ENCODE results near the gene BCAS3.

DNA sequence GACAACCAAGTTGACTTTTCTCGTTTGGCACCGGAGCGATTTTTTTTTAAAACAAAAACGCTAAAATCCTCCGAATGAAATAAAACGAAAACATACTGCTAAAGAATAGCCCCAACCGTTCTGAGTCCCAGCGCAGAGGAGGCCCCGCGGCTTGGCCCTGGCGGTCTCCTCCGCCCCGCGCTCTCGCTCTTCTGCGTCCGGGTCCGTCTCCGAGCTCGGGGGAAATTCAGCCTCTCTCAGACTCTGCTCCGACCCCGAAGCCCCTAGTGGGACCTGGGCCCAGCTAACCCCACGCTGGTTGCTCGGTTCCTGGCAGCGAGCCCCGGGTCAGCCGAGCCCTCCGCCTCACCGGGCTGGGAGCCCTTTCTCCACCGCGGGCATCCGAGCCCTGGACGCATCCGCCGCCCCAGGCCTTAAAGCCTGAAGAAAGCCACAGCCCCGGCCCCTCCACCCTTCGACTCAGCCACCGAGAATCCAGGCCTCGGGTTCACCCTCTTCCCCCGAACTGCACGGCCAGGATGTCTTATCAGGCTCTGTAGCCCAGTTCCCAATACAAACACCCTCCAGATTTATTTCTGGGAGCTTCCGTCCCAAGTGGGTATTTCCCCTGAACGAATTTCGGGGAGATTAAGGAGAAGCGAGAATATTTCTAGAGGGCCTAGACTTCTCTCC, 723.2 kb downstream of the BCAS3 start:
- no peak for TF ChIP-seq POLR2A (IDR thresholded peaks at IDR 0.05; ENCODE audit: borderline replicate concordance, extremely low read depth, insufficient read depth, insufficient read length)
- TF ChIP-seq, protein P1, sequence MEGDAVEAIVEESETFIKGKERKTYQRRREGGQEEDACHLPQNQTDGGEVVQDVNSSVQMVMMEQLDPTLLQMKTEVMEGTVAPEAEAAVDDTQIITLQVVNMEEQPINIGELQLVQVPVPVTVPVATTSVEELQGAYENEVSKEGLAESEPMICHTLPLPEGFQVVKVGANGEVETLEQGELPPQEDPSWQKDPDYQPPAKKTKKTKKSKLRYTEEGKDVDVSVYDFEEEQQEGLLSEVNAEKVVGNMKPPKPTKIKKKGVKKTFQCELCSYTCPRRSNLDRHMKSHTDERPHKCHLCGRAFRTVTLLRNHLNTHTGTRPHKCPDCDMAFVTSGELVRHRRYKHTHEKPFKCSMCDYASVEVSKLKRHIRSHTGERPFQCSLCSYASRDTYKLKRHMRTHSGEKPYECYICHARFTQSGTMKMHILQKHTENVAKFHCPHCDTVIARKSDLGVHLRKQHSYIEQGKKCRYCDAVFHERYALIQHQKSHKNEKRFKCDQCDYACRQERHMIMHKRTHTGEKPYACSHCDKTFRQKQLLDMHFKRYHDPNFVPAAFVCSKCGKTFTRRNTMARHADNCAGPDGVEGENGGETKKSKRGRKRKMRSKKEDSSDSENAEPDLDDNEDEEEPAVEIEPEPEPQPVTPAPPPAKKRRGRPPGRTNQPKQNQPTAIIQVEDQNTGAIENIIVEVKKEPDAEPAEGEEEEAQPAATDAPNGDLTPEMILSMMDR (IDR thresholded peaks at IDR 0.05 in 2 of 3, conservative IDR thresholded peaks at IDR 0.05 in 1 of 3; ENCODE audit: borderline replicate concordance in 1 of 3, insufficient read depth in 1 of 3, low read depth in 2 of 3, low read length in 2 of 3): no peak
- TF ChIP-seq, protein P2, sequence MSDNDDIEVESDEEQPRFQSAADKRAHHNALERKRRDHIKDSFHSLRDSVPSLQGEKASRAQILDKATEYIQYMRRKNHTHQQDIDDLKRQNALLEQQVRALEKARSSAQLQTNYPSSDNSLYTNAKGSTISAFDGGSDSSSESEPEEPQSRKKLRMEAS (IDR thresholded peaks at IDR 0.05): no peak
- no peak for TF ChIP-seq POLR2AphosphoS5 (IDR thresholded peaks at IDR 0.05; ENCODE audit: low read depth, low read length)
- no peak for TF ChIP-seq SP1 (IDR thresholded peaks at IDR 0.05; ENCODE audit: low read depth)
- TF ChIP-seq YY1 (IDR thresholded peaks at IDR 0.05; ENCODE audit: extremely low read depth, insufficient replicate concordance, low read depth, low read length): no peak
- no peak for TF ChIP-seq ELF1 (IDR thresholded peaks at IDR 0.05; ENCODE audit: borderline replicate concordance, low read depth)
- no peak for TF ChIP-seq EZH2 (IDR thresholded peaks at IDR 0.05)
- no peak for TF ChIP-seq EZH2phosphoT487 (IDR thresholded peaks at IDR 0.05; ENCODE audit: borderline replicate concordance)
- TF ChIP-seq FOSL1 (IDR thresholded peaks at IDR 0.05; ENCODE audit: low read depth): no peak
- TF ChIP-seq, protein P3, sequence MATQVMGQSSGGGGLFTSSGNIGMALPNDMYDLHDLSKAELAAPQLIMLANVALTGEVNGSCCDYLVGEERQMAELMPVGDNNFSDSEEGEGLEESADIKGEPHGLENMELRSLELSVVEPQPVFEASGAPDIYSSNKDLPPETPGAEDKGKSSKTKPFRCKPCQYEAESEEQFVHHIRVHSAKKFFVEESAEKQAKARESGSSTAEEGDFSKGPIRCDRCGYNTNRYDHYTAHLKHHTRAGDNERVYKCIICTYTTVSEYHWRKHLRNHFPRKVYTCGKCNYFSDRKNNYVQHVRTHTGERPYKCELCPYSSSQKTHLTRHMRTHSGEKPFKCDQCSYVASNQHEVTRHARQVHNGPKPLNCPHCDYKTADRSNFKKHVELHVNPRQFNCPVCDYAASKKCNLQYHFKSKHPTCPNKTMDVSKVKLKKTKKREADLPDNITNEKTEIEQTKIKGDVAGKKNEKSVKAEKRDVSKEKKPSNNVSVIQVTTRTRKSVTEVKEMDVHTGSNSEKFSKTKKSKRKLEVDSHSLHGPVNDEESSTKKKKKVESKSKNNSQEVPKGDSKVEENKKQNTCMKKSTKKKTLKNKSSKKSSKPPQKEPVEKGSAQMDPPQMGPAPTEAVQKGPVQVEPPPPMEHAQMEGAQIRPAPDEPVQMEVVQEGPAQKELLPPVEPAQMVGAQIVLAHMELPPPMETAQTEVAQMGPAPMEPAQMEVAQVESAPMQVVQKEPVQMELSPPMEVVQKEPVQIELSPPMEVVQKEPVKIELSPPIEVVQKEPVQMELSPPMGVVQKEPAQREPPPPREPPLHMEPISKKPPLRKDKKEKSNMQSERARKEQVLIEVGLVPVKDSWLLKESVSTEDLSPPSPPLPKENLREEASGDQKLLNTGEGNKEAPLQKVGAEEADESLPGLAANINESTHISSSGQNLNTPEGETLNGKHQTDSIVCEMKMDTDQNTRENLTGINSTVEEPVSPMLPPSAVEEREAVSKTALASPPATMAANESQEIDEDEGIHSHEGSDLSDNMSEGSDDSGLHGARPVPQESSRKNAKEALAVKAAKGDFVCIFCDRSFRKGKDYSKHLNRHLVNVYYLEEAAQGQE (IDR thresholded peaks at IDR 0.05; ENCODE audit: low read depth): no peak
- no peak for TF ChIP-seq ZNF274 (IDR thresholded peaks at IDR 0.05; ENCODE audit: low read depth, low read length)
- TF ChIP-seq RAD21 (IDR thresholded peaks at IDR 0.05; ENCODE audit: low read depth): no peak
- TF ChIP-seq, protein P4, sequence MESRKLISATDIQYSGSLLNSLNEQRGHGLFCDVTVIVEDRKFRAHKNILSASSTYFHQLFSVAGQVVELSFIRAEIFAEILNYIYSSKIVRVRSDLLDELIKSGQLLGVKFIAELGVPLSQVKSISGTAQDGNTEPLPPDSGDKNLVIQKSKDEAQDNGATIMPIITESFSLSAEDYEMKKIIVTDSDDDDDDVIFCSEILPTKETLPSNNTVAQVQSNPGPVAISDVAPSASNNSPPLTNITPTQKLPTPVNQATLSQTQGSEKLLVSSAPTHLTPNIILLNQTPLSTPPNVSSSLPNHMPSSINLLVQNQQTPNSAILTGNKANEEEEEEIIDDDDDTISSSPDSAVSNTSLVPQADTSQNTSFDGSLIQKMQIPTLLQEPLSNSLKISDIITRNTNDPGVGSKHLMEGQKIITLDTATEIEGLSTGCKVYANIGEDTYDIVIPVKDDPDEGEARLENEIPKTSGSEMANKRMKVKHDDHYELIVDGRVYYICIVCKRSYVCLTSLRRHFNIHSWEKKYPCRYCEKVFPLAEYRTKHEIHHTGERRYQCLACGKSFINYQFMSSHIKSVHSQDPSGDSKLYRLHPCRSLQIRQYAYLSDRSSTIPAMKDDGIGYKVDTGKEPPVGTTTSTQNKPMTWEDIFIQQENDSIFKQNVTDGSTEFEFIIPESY (IDR thresholded peaks at IDR 0.05; ENCODE audit: extremely low read depth, insufficient replicate concordance, low read length): no peak

Data from HCT116 (cell line).